ENCODE data around the gene BZW1. TPM values are rescaled to one million over a fixed set of nuclear protein-coding genes. Genes with fewer than 3 reads are reported as not detected.

Gene BZW1
- total and polyA plus RNA-seq, 2 experiments from 2014 or later = 118 to 323 TPM

GRCh38 chr2:200869014-200869413 lies 57.3 kb downstream of the BZW1 start (continued):
- TF ChIP-seq ZNF462 (CRISPR knock-in tag; IDR thresholded peaks at IDR 0.05) = no peak
- no peak for TF ChIP-seq JUNB (IDR thresholded peaks at IDR 0.05; ENCODE audit: unreplicated experiment)

DNA sequence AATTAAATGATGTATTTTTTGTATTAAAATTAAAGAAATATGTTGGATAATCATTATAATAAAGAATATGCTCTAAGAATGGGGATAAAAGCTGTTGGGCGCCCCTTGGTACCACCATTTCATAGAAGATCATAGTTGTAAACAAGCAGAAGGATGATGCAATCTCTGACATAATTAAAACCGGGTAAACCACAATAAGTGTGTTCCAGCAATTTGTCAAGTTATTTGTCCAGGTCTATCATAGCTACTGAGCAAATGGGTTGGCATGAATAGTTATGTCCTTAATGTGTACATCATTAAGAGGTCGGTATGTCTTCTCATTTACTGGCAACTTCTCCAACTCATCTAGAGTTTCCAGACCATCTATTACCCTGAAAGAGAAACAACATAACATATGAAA lies 59.4 kb downstream of the BZW1 start:
- no peaks in the 10 kb centered on the region for H3F3A ChIP-seq (replicated peaks; ENCODE audit: low read depth)
- H3K4me3 ChIP-seq = no peak overlapping the region
- ATAC-seq (no peak), DNase-seq (ENCODE audit: low spot score) (no peak)
- H3K9me2 ChIP-seq (ENCODE audit: insufficient read depth) = no peaks in the 10 kb centered on the region
- H3K27me3 ChIP-seq (ENCODE audit: insufficient read depth) = no peaks in the 10 kb centered on the region
- H3K36me3 ChIP-seq (ENCODE audit: insufficient read depth) = peaks cover 3% of the 10 kb centered on the region; the same call in 1 of the 2 replicates
- H3K4me1 Mint-ChIP-seq = no peaks in the 10 kb centered on the region
- peaks cover 37% of the 10 kb centered on the region; the same call in 2 of the 3 replicates for H3K36me3 Mint-ChIP-seq (ENCODE audit: low read depth)
- TF ChIP-seq ETS1 (IDR thresholded peaks at IDR 0.05) (no peak), JUNB (IDR thresholded peaks at IDR 0.05; ENCODE audit: unreplicated experiment) (no peak), EZH2 (IDR thresholded peaks at IDR 0.05; ENCODE audit: low read depth, unreplicated experiment) (no peak), ZNF462 (CRISPR knock-in tag; IDR thresholded peaks at IDR 0.05) (no peak)
- TF ChIP-seq, protein P1, sequence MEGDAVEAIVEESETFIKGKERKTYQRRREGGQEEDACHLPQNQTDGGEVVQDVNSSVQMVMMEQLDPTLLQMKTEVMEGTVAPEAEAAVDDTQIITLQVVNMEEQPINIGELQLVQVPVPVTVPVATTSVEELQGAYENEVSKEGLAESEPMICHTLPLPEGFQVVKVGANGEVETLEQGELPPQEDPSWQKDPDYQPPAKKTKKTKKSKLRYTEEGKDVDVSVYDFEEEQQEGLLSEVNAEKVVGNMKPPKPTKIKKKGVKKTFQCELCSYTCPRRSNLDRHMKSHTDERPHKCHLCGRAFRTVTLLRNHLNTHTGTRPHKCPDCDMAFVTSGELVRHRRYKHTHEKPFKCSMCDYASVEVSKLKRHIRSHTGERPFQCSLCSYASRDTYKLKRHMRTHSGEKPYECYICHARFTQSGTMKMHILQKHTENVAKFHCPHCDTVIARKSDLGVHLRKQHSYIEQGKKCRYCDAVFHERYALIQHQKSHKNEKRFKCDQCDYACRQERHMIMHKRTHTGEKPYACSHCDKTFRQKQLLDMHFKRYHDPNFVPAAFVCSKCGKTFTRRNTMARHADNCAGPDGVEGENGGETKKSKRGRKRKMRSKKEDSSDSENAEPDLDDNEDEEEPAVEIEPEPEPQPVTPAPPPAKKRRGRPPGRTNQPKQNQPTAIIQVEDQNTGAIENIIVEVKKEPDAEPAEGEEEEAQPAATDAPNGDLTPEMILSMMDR (conservative IDR thresholded peaks at IDR 0.05; ENCODE audit: low read depth in 2 of 2) = no peak
- no peaks in the 10 kb centered on the region for H3K79me2 ChIP-seq (replicated peaks; ENCODE audit: insufficient read depth)
- no peak overlapping the region for H3K4me3 Mint-ChIP-seq
- H3K4me2 ChIP-seq = no peak overlapping the region
- H3K9me3 Mint-ChIP-seq = no peaks in the 10 kb centered on the region
- no peak overlapping the region for H2AFZ ChIP-seq
- H4K20me1 ChIP-seq (replicated peaks; ENCODE audit: insufficient read depth) = no peaks in the 10 kb centered on the region; the same call in 1 of the 2 replicates
- H3K27ac ChIP-seq (ENCODE audit: low read depth) = no peak overlapping the region
- peaks cover 3% of the 10 kb centered on the region for H3K27me3 Mint-ChIP-seq (ENCODE audit: insufficient read depth, low read depth, poor library complexity)
- H3K4me1 ChIP-seq (ENCODE audit: insufficient read depth) = no peaks in the 10 kb centered on the region
- H3K27ac Mint-ChIP-seq = no peak overlapping the region

Data from GM23338 (cell line).